ENCODE results near the gene NUDT22.

- TF ChIP-seq POLR2A (IDR thresholded peaks at IDR 0.05; ENCODE audit: low read depth, low read length) (no peak), POLR2AphosphoS5 (IDR thresholded peaks at IDR 0.05; ENCODE audit: low read depth, low read length) (no peak), TAF1 (IDR thresholded peaks at IDR 0.05; ENCODE audit: low read depth, low read length) (no peak)
These were observed 49.1 kb downstream of the NUDT22 start for GRCh38 chr11:64275031-64275800.
